Ectodermal cell (in vitro differentiated cells): ENCODE measurements around the gene MTCP1. TPM values are rescaled to one million over a fixed set of nuclear protein-coding genes. Genes with fewer than 3 reads are reported as not detected.
A peak's percentile ranks its signal among the peaks of the same experiment; 100 is the strongest.

Source experiments
- H3K27ac ChIP-seq: 2 replicates; pipeline ENCODE4 v1.7.0; 2013; ENCODE audit warnings: mild to moderate bottlenecking, low read depth, low read length; ENCODE audit not compliant: insufficient read depth, poor library complexity, severe bottlenecking
- H3K27me3 ChIP-seq: 2 replicates; pipeline ENCODE4 v1.7.0; 2013; ENCODE audit warnings: mild to moderate bottlenecking, low read length; ENCODE audit not compliant: insufficient read depth, control insufficient read depth, poor library complexity, severe bottlenecking
- H3K36me3 ChIP-seq: one replicate; pipeline ENCODE4 v1.7.0; 2013; ENCODE audit warnings: low read length; ENCODE audit not compliant: control insufficient read depth, insufficient read depth
- H3K4me1 ChIP-seq: one replicate; pipeline ENCODE4 v1.7.0; 2013; ENCODE audit warnings: low read length; ENCODE audit not compliant: control insufficient read depth, insufficient read depth
- H3K4me3 ChIP-seq: 2 replicates; pipeline ENCODE4 v1.7.0; 2013; ENCODE audit warnings: low read depth, low read length, control low read depth; ENCODE audit not compliant: insufficient read depth
- H3K9me3 ChIP-seq: 2 replicates; pipeline ENCODE4 v1.7.0; 2013; ENCODE audit warnings: mild to moderate bottlenecking, low read length, moderate library complexity; ENCODE audit not compliant: control insufficient read depth
- whole genome bisulfite sequencing, 2 experiments: methylation state at CpG; one replicate each; pipeline ENCODE4 v1.1.7; 2013; ENCODE audit warnings: missing lambda C conversion rate in 2 of 2; 5-methylcytosine and 5-hydroxymethylcytosine counted together
- polyA plus RNA-seq, 4 experiments: library from polyadenylated mRNA; stranded (reverse); fragments of 50-300 nt; gene quantifications; one replicate each; pipeline ENCODE4 v1.2.3, GENCODE V29; 2013

The MTCP1 gene
- 23.1 TPM for polyA plus RNA-seq (2013, experiment 1 of 4)
- 17.0 TPM for polyA plus RNA-seq (2013, experiment 2 of 4)
- polyA plus RNA-seq (2013, experiment 3 of 4), result 16.0 TPM
- polyA plus RNA-seq (2013, experiment 4 of 4), result 19.9 TPM

GRCh38 chrX:155070975-155071693, at the start of gene MTCP1, which contains the start of the genes BRCC3 and CMC4:
Gene MTCP1 (minus strand): TSS chrX:155071136. CDS start chrX:155066010, 5,126 bp downstream.
Gene BRCC3 (plus strand): TSS chrX:155071508. CDS start chrX:155071528, 20 bp downstream.
Gene CMC4 (minus strand): TSS chrX:155071136. CDS start chrX:155064023, 7,113 bp downstream.
- peaks cover 3% of the 10 kb centered on the region for H3K36me3 ChIP-seq
- WGBS, 2 experiments, result 0% methylated on average over 55 to 74 of the region's 81 CpGs
- peak within 1 kb of the TSS; percentile 44 for H3K27ac ChIP-seq
- peaks cover 4% of the 10 kb centered on the region for H3K4me1 ChIP-seq
- no peaks in the 10 kb centered on the region for H3K9me3 ChIP-seq
- no peaks in the 10 kb centered on the region for H3K27me3 ChIP-seq
- H3K4me3 ChIP-seq, result peak within 1 kb of the TSS; percentile 65

- Histone ChIP-seq H3K36me3 (peaks cover 3% of the 10 kb centered on the region), H3K4me3 (no peak overlapping the region), H3K27ac (no peak overlapping the region), H3K27me3 (no peaks in the 10 kb centered on the region), H3K9me3 (no peaks in the 10 kb centered on the region), H3K4me1 (no peaks in the 10 kb centered on the region)
- 86 to 96% methylated on average over 1 of the region's 1 CpG for WGBS, 2 experiments
Measured at GRCh38 chrX:155115174-155115819, 44.4 kb upstream of the MTCP1 start.

GRCh38 chrX:155113097-155113496, 42.2 kb upstream of the MTCP1 start:
- Histone ChIP-seq H3K36me3 (no peaks in the 10 kb centered on the region), H3K4me3 (no peak overlapping the region), H3K27me3 (no peaks in the 10 kb centered on the region), H3K4me1 (no peaks in the 10 kb centered on the region), H3K9me3 (no peaks in the 10 kb centered on the region), H3K27ac (no peak overlapping the region)
- 88 to 91% methylated on average over 3 to 4 of the region's 4 CpGs for WGBS, 2 experiments

GRCh38 chrX:155112171-155112570, 41.2 kb upstream of the MTCP1 start:
- Histone ChIP-seq H3K9me3 (no peaks in the 10 kb centered on the region), H3K36me3 (no peaks in the 10 kb centered on the region), H3K27me3 (no peaks in the 10 kb centered on the region), H3K4me3 (no peak overlapping the region), H3K27ac (no peak overlapping the region), H3K4me1 (no peaks in the 10 kb centered on the region)
- WGBS, 2 experiments, result 91 to 97% methylated on average over 2 to 3 of the region's 3 CpGs

GRCh38 chrX:155108427-155108826, 37.5 kb upstream of the MTCP1 start:
- H3K4me1 ChIP-seq, result no peaks in the 10 kb centered on the region
- no peak overlapping the region for H3K27ac ChIP-seq

GRCh38 chrX:155105919-155106318, 35.0 kb upstream of the MTCP1 start:
- Histone ChIP-seq H3K4me1 (no peaks in the 10 kb centered on the region), H3K27me3 (no peaks in the 10 kb centered on the region), H3K4me3 (no peak overlapping the region), H3K9me3 (no peaks in the 10 kb centered on the region), H3K36me3 (no peaks in the 10 kb centered on the region), H3K27ac (no peak overlapping the region)
- 88 to 100% methylated on average over 1 of the region's 2 CpGs for WGBS, 2 experiments

More at GRCh38 chrX:155108427-155108826, 37.5 kb upstream of the MTCP1 start:
- Histone ChIP-seq H3K27me3 (no peaks in the 10 kb centered on the region), H3K4me3 (no peak overlapping the region), H3K36me3 (no peaks in the 10 kb centered on the region), H3K9me3 (no peaks in the 10 kb centered on the region)

- WGBS, 2 experiments, result 75% methylated on average over 4 of the region's 4 CpGs; no CpG with 5 or more reads in 1 of the 2 experiments
- no peaks in the 10 kb centered on the region for H3K9me3 ChIP-seq
- H3K27me3 ChIP-seq, result no peaks in the 10 kb centered on the region
- H3K4me1 ChIP-seq, result no peaks in the 10 kb centered on the region
- H3K27ac ChIP-seq, result no peak overlapping the region
- no peaks in the 10 kb centered on the region for H3K36me3 ChIP-seq
- no peak overlapping the region for H3K4me3 ChIP-seq
Measured at GRCh38 chrX:155094468-155095061, 23.6 kb upstream of the MTCP1 start.

- peaks cover 5% of the 10 kb centered on the region for H3K36me3 ChIP-seq
- no peaks in the 10 kb centered on the region for H3K9me3 ChIP-seq
- H3K27me3 ChIP-seq, result no peaks in the 10 kb centered on the region
- H3K4me3 ChIP-seq, result no peak overlapping the region
- H3K4me1 ChIP-seq, result no peaks in the 10 kb centered on the region
- WGBS, 2 experiments, result 95 to 96% methylated on average over 26 of the region's 26 CpGs
- no peak overlapping the region for H3K27ac ChIP-seq
Measured at GRCh38 chrX:155086961-155087735, 16.2 kb upstream of the MTCP1 start.

- WGBS, 2 experiments, result 81 to 84% methylated on average over 24 of the region's 24 CpGs
- H3K4me1 ChIP-seq, result no peaks in the 10 kb centered on the region
- peaks cover 5% of the 10 kb centered on the region for H3K36me3 ChIP-seq
- H3K27ac ChIP-seq, result no peak overlapping the region
- H3K4me3 ChIP-seq, result no peak overlapping the region
- no peaks in the 10 kb centered on the region for H3K27me3 ChIP-seq
- H3K9me3 ChIP-seq, result no peaks in the 10 kb centered on the region
Measured at GRCh38 chrX:155086202-155086840, 15.4 kb upstream of the MTCP1 start.
